A549 (cell line): ENCODE measurements around the gene ABCF3. TPM values are rescaled to one million over a fixed set of nuclear protein-coding genes. Genes with fewer than 3 reads are reported as not detected.

ENCODE experiments used
- ATAC-seq, 2 experiments: fragments of 200-7000 bp in 1 of 2; fragments of >200 bp in 1 of 2; cut with Nextera tagmentation in 1 of 2; cut with Tn5 transposase in 1 of 2; 3 replicates each; pipeline versions ENCODE4 v1.8.0 to v1.9.1; 2018 to 2020; ENCODE audit warnings: mild to moderate bottlenecking in 1 of 2, moderate library complexity in 1 of 2
- CTCF ChIA-PET: fragments of 300-600 bp; sonication (Branson Sonifier 250); formaldehyde crosslinking; extraction: SDS; loops from one replicate; lab custom pipeline; 2021; ENCODE audit warnings: antibody characterized with exemption, inconsistent platforms; lab: Yijun Ruan, JAX
- POLR2A ChIA-PET: fragments of 350-600 bp; formaldehyde crosslinking; extraction: SDS; loops from one replicate; lab custom pipeline; 2021; ENCODE audit warnings: antibody characterized with exemption, inconsistent platforms; lab: Yijun Ruan, JAX
- DNase-seq, 2 experiments: peaks; one replicate each; pipeline versions ENCODE4 v3.0.0 to v3.0.0-alpha.2; 2011 to 2016; ENCODE audit warnings: low read depth in 1 of 2, low spot score in 1 of 2
- FAIRE-seq: peaks from 2 replicates; lab custom pipeline; 2011; peaks lifted over from hg19 to GRCh38; lab: Jason Lieb, UNC
- H3K27ac ChIP-seq, 2 experiments: fragments of >200 bp; sonication (Bioruptor Twin); formaldehyde crosslinking; 3 replicates each; pipeline ENCODE4 v1.5.1; 2016 to 2017
- H3K4me1 ChIP-seq: fragments of >200 bp; sonication (Bioruptor Twin); formaldehyde crosslinking; 3 replicates; pipeline ENCODE4 v1.6.1; 2016
- H3K4me2 ChIP-seq: fragments of >200 bp; sonication (Bioruptor Twin); formaldehyde crosslinking; 3 replicates; pipeline ENCODE4 v1.6.1; 2016
- H3K4me3 ChIP-seq: fragments of >200 bp; sonication (Bioruptor Twin); formaldehyde crosslinking; 3 replicates; pipeline ENCODE4 v1.5.1; 2016
- H3K9me3 ChIP-seq: fragments of >200 bp; sonication (Bioruptor Twin); formaldehyde crosslinking; 3 replicates; pipeline ENCODE4 v1.6.1; 2016
- CBX2 ChIP-seq: fragments of 200-600 bp; sonication (generic); IDR thresholded peaks from 2 replicates; pipeline ENCODE4 v1.6.1; 2016; ENCODE audit warnings: low read depth, mild to moderate bottlenecking, borderline replicate concordance
- CHD2 ChIP-seq: fragments of 150-350 bp; IDR thresholded peaks from 2 replicates; pipeline ENCODE4 v1.6.1; 2014; ENCODE audit warnings: low read length; ENCODE audit not compliant: partially characterized antibody
- CTCF ChIP-seq: fragments of >200 bp; sonication (Bioruptor Twin); formaldehyde crosslinking; IDR thresholded peaks from 3 replicates; pipeline ENCODE4 v1.5.1; 2016
- FOSL2 ChIP-seq, 2 experiments: fragments of 450-650 bp in 1 of 2; fragments of >200 bp in 1 of 2; sonication (Bioruptor Twin) in 1 of 2; formaldehyde crosslinking; IDR thresholded peaks; 2 replicates each; pipeline versions ENCODE4 v1.5.0 to v1.6.1; 2016 to 2020; ENCODE audit warnings: mild to moderate bottlenecking in 1 of 2, moderate library complexity in 1 of 2
- HOXB13 ChIP-seq: fragments of 250-450 bp; sonication (Bioruptor Pico); IDR thresholded peaks from 2 replicates; pipeline ENCODE4 v1.5.0; 2020; ENCODE audit warnings: low read depth, mild to moderate bottlenecking, moderate library complexity
- JUN ChIP-seq, 2 experiments: fragments of >200 bp; sonication (Bioruptor Twin); formaldehyde crosslinking; IDR thresholded peaks; 2 replicates in 1 of 2; 3 replicates in 1 of 2; pipeline ENCODE4 v1.6.1; 2016 to 2017
- KDM1A ChIP-seq: fragments of 200-600 bp; sonication (generic); IDR thresholded peaks from 2 replicates; pipeline ENCODE4 v1.6.1; 2016; ENCODE audit warnings: low read depth, mild to moderate bottlenecking
- MAFK ChIP-seq: fragments of 450-650 bp; IDR thresholded peaks from 2 replicates; pipeline ENCODE4 v1.6.1; 2014; ENCODE audit not compliant: partially characterized antibody
- MYC ChIP-seq: IDR thresholded peaks from 2 replicates; pipeline ENCODE4 v1.6.1; 2012; ENCODE audit warnings: mild to moderate bottlenecking, inconsistent platforms, low read length, improper control_type of control experiment, borderline replicate concordance
- NFE2L2 ChIP-seq: fragments of 150-350 bp; conservative IDR thresholded peaks from 2 replicates; pipeline ENCODE4 v1.6.1; 2014; ENCODE audit warnings: low read length
- PBX3 ChIP-seq: IDR thresholded peaks from 2 replicates; pipeline ENCODE4 v1.6.1; 2012
- POLR2A ChIP-seq: IDR thresholded peaks from 2 replicates; pipeline ENCODE4 v1.6.1; 2012; ENCODE audit warnings: mild to moderate bottlenecking, low read length
- RAD21 ChIP-seq, 2 experiments: fragments of >200 bp in 1 of 2; sonication (Bioruptor Twin) in 1 of 2; formaldehyde crosslinking in 1 of 2; IDR thresholded peaks in 1 of 2; conservative IDR thresholded peaks in 1 of 2; 2 replicates in 1 of 2; 3 replicates in 1 of 2; pipeline ENCODE4 v1.6.1; 2012 to 2018; ENCODE audit warnings: inconsistent platforms in 1 of 2
- RARB ChIP-seq: fragments of 250-450 bp; sonication (Bioruptor Pico); IDR thresholded peaks from 2 replicates; pipeline ENCODE4 v1.8.0; 2021; ENCODE audit warnings: mild to moderate bottlenecking, moderate library complexity
- RFX5 ChIP-seq: fragments of 450-650 bp; IDR thresholded peaks from 2 replicates; pipeline ENCODE4 v1.7.1; 2014; ENCODE audit warnings: antibody characterized with exemption, mild to moderate bottlenecking, moderate library complexity
- RNF2 ChIP-seq: fragments of 200-600 bp; sonication (generic); IDR thresholded peaks from 2 replicates; pipeline ENCODE4 v1.6.1; 2016; ENCODE audit warnings: low read depth, mild to moderate bottlenecking, antibody characterized with exemption, moderate library complexity, borderline replicate concordance
- TP53 ChIP-seq: fragments of 250-450 bp; sonication (Bioruptor Pico); IDR thresholded peaks from 2 replicates; pipeline ENCODE4 v1.5.0; 2021; ENCODE audit warnings: mild to moderate bottlenecking, moderate library complexity
- USF2 ChIP-seq: fragments of 450-650 bp; IDR thresholded peaks from 2 replicates; pipeline ENCODE4 v1.6.1; 2014; ENCODE audit warnings: antibody characterized with exemption
- ZC3H11A ChIP-seq: fragments of 450-650 bp; IDR thresholded peaks from 2 replicates; pipeline ENCODE4 v1.6.1; 2014; ENCODE audit warnings: antibody characterized with exemption, mild to moderate bottlenecking
- ZFP36 ChIP-seq: fragments of 450-650 bp; IDR thresholded peaks from 2 replicates; pipeline ENCODE4 v1.6.1; 2014; ENCODE audit warnings: borderline replicate concordance; ENCODE audit not compliant: partially characterized antibody
- WGBS: methylation state at CpG from one replicate; pipeline ENCODE4 v1.1.6; 2017; ENCODE audit errors: missing lambda C conversion rate; 5-methylcytosine and 5-hydroxymethylcytosine counted together
- polyA plus RNA-seq, 4 experiments: library from polyadenylated mRNA; depleted of rRNA in 3 of 4; stranded (reverse); fragments of >200 nt; fragmentation: RNase III in 1 of 4; extraction: RNeasy Plus Mini Kit Qiagen cat#74134 plus additional on column Dnase treatment in 1 of 4; gene quantifications; 2 replicates in 3 of 4; 3 replicates in 1 of 4; pipeline ENCODE4 v1.2.3, GENCODE V29; 2011 to 2017
- TF ChIP-seq, protein P1 (sequence below): fragments of >200 bp; sonication (Bioruptor Twin); formaldehyde crosslinking; IDR thresholded peaks from 2 replicates; pipeline ENCODE4 v1.6.1; 2016
- TF ChIP-seq, protein P2 (sequence below): fragments of >200 bp; sonication (Bioruptor Twin); formaldehyde crosslinking; IDR thresholded peaks from 3 replicates; pipeline ENCODE4 v1.6.1; 2016
- TF ChIP-seq, protein P3 (sequence below): IDR thresholded peaks from 2 replicates; pipeline ENCODE4 v1.6.1; 2012

ABCF3 gene
- polyA plus RNA-seq, 2 of the 4 experiments (the other 2 are of a cell fraction) = 35.3 to 46.6 TPM

- ATAC-seq = no peak
- FAIRE-seq = no peak
- H3K4me1 ChIP-seq = peaks cover 15% of the 10 kb centered on the region
- ChIA-PET CTCF (interaction anchor here (0.7 to 1.6 kb wide), 8 partner anchors 8 to 282 kb away, joined by 3 to 6 read pairs (median 3); partner anchors contain the start of gene EEF1AKMT4), POLR2A (interaction anchor here (1.1 to 2.0 kb wide), 2 partner anchors 8 to 43 kb away, joined by 3 to 14 read pairs; partner anchors contain the start of genes ABCF3 and EIF2B5)
- H3K4me2 ChIP-seq = peak overlapping the region; percentile 92
- no peaks in the 10 kb centered on the region for H3K9me3 ChIP-seq
- 70% methylated on average over 4 of the region's 4 CpGs for WGBS
- TF ChIP-seq MAFK = peak; percentile 88
- TF ChIP-seq RNF2 = no peak
- H3K4me3 ChIP-seq = peak overlapping the region; percentile 91
- H3K27ac ChIP-seq = peak overlapping the region; percentile 95 to 99
- DNase-seq = no peak
These were observed 8.7 kb upstream of the ABCF3 start for GRCh38 chr3:184177331-184177731.

GRCh38 chr3:184177767-184178306 lies 8.2 kb upstream of the ABCF3 start:
- ChIA-PET POLR2A (interaction anchor here (2.0 kb wide), 1 partner anchor 8 kb away, joined by 14 read pairs; the partner anchor contains the start of gene ABCF3), CTCF (interaction anchor here (0.7 to 1.6 kb wide), 6 partner anchors 7 to 282 kb away, joined by 3 to 6 read pairs (median 3); partner anchors contain the start of gene EEF1AKMT4)
- TF ChIP-seq, protein P1, sequence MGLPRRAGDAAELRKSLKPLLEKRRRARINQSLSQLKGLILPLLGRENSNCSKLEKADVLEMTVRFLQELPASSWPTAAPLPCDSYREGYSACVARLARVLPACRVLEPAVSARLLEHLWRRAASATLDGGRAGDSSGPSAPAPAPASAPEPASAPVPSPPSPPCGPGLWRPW = no peak
- no peak for TF ChIP-seq POLR2A
- TF ChIP-seq TP53 (CRISPR knock-in tag) = no peak
- no peak for TF ChIP-seq FOSL2 (IDR thresholded peaks at IDR 0.05)
- no peak for TF ChIP-seq FOSL2 (CRISPR knock-in tag; IDR thresholded peaks at IDR 0.05)
- no peak for TF ChIP-seq JUN (IDR thresholded peaks at IDR 0.05)
- no peak for TF ChIP-seq RAD21 (conservative IDR thresholded peaks at IDR 0.05 in 1 of 2, IDR thresholded peaks at IDR 0.05 in 1 of 2)
- TF ChIP-seq RNF2 = no peak
- no peak for TF ChIP-seq ZC3H11A
- no peak for TF ChIP-seq ZFP36
- TF ChIP-seq HOXB13 (CRISPR knock-in tag) = no peak
- no peak for TF ChIP-seq KDM1A
- TF ChIP-seq, protein P2, sequence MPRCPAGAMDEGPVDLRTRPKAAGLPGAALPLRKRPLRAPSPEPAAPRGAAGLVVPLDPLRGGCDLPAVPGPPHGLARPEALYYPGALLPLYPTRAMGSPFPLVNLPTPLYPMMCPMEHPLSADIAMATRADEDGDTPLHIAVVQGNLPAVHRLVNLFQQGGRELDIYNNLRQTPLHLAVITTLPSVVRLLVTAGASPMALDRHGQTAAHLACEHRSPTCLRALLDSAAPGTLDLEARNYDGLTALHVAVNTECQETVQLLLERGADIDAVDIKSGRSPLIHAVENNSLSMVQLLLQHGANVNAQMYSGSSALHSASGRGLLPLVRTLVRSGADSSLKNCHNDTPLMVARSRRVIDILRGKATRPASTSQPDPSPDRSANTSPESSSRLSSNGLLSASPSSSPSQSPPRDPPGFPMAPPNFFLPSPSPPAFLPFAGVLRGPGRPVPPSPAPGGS = no peak
- TF ChIP-seq PBX3 = no peak
- no peak for TF ChIP-seq RFX5
- TF ChIP-seq MYC = no peak
- no peak for TF ChIP-seq NFE2L2
- TF ChIP-seq, protein P3, sequence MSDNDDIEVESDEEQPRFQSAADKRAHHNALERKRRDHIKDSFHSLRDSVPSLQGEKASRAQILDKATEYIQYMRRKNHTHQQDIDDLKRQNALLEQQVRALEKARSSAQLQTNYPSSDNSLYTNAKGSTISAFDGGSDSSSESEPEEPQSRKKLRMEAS = no peak
- ATAC-seq (no peak), FAIRE-seq (no peak), DNase-seq (no peak)
- 88% methylated on average over 12 of the region's 14 CpGs for WGBS
- H3K9me3 ChIP-seq = no peaks in the 10 kb centered on the region
- H3K4me3 ChIP-seq = no peak overlapping the region
- H3K4me2 ChIP-seq = peak overlapping the region; percentile 92; the same call in 2 of the 3 replicates
- peaks cover 15% of the 10 kb centered on the region for H3K4me1 ChIP-seq
- H3K27ac ChIP-seq = peak overlapping the region in 1 of 2 experiments; percentile 99; a peak in 3 of 6 replicates

DNA sequence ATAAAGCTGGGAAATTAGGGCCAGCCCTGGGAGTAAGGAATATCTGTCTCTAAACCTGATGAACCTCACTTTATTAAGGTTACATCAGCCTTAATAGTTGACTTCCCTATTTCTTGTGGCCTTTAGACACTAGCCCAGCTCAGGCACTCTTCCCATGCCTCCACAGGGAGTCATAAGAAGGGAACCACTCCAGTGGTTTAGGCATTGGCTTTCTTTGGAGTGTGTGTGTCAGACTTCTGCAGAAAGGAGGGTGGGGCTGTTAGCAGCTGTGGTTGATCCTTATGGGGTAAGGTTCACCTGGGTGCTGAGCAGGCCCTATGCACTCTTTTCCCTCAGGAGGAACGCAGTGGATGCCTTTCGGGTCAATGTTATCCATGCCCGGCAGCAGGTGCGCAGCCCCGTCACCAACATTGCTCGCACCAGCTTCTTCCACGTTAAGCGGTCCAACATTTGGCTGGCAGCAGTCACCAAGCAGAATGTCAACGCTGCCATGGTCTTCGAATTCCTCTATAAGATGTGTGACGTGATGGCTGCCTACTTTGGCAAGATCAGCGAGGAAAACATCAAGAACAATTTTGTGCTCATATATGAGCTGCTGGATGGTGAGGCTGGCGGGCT lies 7.4 kb upstream of the ABCF3 start:
- Histone ChIP-seq H3K4me1 (peaks cover 15% of the 10 kb centered on the region), H3K4me3 (no peak overlapping the region), H3K4me2 (no peak overlapping the region), H3K9me3 (no peaks in the 10 kb centered on the region), H3K27ac (no peak overlapping the region; a peak in 1 of 6 replicates)
- ChIA-PET CTCF (interaction anchor here (0.6 to 3.3 kb wide), 3 partner anchors 49 to 970 kb away, joined by 3 to 14 read pairs (median 3); no protein-coding TSS in a partner anchor), POLR2A (no interaction called here)
- no peak for DNase-seq
- no peak for FAIRE-seq
- no peak for ATAC-seq
- WGBS = 96% methylated on average over 13 of the region's 13 CpGs
- TF ChIP-seq USF2 (no peak), HOXB13 (CRISPR knock-in tag) (no peak), CHD2 (no peak), JUN (IDR thresholded peaks at IDR 0.05) (no peak), RAD21 (conservative IDR thresholded peaks at IDR 0.05 in 1 of 2, IDR thresholded peaks at IDR 0.05 in 1 of 2) (no peak), CBX2 (no peak), RARB (no peak), CTCF (no peak)
